Anterior cingulate cortex (tissue), 58 donors: ENCODE results near the gene ALDH7A1.
"Not testable (repeated sequence)": the region's sequence is repeated elsewhere in the genome, so short reads cannot be mapped to it uniquely, and the experiment has no call there.

Experiments
- DNase-seq, 58 donors: peaks; one replicate each; lab custom pipeline; 2025; lab: John Stamatoyannopoulos, UW

Gene ALDH7A1

DNA sequence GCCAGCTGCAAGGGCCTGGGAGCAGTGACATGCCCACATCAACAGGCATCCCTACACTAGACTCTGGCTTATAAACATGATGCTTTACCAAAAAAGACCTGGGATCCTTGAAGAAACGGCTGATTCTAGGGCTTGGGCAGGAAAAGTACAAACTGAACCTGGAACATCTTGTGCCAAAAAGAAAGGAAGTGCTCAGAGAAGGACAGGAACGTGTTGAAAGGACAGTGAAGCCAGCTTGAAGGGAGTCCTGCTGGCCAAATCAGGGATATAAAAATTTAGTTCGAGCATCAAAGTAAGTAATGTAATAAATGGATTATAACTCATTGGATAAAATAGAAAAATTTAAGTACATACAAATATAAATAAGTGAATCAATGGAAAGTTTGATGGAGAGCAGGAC, 58.1 kb downstream of the ALDH7A1 start:
- no peak for DNase-seq

DNA sequence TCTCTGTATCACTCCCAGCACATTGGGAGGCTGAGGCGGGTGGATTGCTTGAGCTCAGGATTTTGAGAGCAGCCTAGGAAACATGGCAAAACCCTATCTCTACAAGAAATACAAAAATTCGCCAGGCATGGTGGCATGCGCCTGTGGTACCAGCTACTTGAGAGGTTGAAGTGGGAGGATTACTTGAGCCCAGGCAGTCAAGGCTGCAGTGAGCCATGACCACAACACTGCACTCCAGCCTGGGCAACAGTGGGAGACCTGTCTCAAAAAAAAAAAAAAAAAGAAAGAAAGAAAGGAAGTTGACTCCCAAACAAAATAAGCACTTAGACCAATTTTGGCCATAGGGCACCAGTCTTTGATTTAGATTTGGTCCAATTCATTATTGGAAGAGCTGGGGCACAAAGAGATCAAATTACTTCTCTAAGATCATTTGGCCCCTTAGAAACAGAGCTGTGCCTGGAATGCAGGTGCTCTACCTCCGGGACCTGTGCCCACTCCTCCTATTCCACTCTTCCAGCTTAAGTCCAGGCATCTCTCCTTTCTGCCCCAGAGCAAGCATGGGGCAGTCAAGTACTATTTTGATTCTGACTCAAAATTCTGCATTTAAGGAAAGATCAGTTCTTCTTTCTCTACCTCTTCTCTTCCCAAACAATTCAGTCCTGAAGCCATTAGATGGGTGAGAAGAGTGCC, 59.0 kb downstream of the ALDH7A1 start:
- DNase-seq = no peak

DNA sequence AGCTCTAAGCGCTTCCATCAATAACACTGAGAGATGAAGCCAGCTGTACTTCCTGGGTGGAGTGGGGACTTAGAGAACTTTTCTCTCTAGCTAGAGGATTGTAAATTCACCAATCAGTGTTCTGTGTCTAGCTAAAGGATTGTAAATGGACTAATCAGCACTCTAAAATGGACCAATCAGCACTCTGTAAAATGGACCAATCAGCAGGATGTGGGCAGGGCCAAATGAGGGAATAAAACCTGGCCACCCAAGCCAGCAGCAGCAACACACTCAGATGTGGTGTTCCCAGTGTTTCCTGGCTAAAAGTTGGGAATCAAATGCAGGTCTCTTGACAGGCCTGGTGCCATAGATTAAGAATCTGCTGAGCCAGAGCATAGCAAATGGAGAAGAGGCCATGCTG, 60.5 kb downstream of the ALDH7A1 start:
- DNase-seq = no peak

DNA sequence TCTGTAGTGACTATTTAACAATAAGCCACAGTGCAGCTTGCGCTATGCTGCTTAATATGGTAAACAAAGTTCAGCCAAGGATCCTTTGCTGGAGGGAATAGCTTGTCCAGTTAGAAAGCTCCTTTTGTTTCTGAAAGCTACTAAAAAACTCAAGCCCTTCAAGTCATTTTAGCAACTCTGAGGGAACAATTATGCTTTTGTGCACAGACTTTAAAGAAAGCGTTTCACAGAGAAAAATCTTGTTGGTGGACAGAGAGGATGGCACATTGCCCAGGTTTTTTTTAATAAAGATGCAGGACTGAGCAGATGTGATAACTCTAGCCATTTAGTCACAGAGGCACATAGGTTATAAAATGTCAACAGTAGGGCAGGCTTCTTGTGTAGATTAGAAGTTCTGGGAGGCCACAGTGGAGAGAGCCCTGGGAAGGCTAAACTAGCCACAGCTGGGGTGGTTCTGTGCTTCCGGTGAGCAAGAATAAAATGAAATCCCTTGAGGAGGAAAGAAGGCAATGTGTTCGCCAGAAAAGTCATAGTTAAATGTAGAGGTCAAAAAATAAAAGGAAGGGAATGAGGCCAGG, 63.4 kb downstream of the ALDH7A1 start:
- DNase-seq = peak in 10 of 58 donors; percentile 7 to 81 (median 20)

DNA sequence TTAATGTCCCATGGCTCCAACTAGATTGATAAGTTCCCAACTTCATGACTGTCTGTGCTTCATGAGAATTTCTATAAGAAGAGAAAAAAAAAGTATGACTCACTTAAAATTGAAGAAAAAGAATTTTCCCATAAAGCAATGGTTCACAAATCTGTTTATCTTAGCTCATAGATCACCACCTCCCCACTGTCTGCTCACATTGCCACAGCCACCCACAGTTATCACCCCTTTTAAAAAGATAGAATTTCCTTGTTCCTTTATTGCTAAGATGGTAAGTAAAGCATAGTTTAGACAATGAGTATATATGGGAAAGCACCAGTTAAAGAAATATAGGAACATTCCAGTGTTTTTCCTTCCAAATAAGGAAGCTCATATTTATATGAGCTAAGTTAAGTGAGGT, 67.1 kb downstream of the ALDH7A1 start:
- no peak for DNase-seq

DNA sequence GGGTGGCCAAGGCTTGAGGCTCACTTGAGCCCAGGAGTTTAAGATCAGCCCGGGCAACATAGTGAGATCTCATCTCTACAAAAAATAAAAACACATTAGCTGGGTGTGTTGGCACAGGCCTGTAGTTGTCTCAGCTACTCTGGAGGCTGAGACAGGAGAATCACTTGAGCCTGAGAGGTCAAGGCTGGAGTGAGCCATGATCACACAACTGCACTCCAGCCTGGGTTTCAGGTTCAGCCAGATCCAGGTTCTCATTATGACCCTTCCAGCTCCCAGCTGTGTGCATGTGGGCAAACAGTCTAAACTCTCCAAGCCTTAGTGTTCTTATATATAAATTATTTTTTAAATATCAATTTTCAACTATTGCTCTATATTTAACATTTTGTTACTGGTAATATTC, 67.9 kb downstream of the ALDH7A1 start:
- no peak for DNase-seq

DNA sequence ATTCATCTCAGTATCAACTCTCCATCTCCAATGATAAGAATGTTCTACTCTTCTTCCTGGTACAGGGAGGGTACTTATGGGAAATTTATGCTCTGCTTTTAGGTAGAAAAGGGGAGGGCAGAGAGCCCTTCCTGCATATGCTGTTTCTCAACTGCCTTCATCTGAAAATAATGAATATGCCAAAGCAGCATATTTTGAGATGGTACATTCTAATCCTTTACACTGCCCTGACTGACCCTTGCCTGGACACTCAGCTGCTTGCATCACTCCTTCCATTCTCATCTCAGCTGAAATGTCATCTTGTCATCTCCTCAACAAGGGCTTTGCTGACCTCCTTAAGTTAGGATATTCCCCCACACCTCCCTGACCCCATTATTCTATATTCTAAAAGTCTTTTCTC, 68.5 kb downstream of the ALDH7A1 start:
- no peak for DNase-seq

DNA sequence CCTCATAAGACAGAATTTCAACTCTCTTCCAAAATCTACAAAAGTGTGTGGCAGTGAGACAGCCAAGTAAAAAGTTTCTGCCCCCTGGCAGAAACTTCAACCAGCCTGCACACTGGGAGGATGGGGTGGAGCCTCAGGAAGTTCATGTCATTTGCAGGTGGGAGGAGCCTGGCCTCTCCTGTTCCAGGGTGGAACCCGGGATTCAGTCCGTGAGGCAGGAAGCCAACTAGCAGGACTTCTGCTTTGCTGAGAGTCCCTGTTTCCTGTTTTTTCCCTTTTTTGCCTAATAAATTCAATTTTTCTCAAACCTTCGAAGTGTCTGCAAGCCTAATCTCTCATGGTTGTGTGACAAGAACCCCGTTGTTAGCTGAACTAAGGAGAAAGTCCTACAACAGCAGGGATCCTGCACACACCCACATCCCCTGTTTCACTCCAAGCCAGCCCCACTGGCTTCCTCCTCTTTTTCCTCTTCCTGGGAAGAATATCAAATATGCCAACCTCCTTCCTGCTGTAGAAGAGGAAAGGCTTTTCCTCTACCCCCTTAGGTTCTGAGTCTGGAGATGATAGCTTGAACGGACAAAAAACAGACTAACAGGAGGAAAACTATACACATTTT, 69.3 kb downstream of the ALDH7A1 start:
- peak in 16 of 58 donors; percentile 8 to 61 (median 26) for DNase-seq

DNA sequence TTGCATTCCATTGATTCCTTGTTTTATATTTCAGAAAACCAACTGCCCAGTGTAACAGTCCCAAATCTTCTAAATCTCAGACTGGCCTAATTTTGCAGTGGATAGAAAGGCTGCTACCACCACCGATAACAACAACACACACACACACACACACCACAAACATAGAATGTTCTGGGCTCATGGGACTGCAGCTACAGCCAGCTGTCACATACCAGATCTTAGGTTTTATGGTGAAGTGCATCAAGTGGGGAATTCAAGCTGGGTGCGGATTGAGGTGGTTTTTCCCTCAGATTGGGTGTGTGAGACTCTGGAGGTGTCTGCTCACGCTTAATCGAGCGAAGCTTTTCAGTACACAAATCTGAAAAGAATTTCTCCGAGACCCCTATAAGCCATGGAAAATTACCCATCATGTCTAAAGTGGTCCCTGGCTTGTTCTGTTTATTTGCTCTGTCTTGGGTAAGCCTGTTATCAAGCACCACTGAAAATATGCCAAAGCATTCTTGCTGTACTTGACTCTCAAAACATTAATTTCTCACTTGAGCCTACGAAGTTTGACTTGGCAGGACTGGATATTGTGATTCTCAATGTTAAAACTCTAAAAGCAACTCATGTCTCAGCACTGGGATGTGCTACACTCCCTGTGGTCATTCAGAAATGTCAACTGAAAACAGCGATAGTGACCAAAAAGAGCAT, 71.1 kb downstream of the ALDH7A1 start:
- no peak for DNase-seq

DNA sequence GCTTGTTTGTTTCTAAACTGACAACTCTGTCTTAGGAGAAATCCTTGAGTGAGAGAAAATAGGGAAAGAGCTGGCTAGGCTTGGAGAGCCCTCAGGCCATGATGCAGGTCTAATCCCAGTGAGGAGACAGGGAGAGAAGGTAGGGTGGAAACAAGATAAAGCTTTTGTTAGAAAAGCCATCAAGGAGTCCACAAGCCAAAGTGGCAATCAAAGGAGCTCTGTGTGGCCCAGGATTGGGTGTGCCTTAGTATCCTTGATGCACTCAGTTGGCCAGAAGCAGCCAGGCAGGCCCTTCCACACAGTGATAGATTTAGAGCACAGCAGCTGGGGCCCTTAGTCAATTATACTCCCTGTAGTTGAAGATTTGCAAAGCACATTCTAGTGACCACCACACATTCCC, 73.9 kb downstream of the ALDH7A1 start:
- no peak for DNase-seq

DNA sequence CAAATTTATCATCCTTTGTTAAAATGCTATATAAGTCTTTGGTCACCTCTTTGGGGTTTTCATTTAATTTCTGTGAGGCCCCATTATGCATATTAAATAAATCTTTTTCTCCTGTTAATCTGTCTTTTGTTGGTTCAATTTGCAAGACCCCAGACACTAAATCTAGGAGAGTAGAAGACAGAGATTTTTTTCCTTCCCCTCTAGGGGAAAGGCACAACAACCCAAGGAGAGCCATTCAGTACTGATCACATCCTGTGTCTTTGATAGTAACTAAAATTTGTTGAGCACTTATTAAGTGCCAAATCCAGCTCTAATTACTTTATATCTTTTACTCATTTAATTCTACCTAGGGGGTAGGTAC, 74.4 kb downstream of the ALDH7A1 start:
- no peak for DNase-seq

DNA sequence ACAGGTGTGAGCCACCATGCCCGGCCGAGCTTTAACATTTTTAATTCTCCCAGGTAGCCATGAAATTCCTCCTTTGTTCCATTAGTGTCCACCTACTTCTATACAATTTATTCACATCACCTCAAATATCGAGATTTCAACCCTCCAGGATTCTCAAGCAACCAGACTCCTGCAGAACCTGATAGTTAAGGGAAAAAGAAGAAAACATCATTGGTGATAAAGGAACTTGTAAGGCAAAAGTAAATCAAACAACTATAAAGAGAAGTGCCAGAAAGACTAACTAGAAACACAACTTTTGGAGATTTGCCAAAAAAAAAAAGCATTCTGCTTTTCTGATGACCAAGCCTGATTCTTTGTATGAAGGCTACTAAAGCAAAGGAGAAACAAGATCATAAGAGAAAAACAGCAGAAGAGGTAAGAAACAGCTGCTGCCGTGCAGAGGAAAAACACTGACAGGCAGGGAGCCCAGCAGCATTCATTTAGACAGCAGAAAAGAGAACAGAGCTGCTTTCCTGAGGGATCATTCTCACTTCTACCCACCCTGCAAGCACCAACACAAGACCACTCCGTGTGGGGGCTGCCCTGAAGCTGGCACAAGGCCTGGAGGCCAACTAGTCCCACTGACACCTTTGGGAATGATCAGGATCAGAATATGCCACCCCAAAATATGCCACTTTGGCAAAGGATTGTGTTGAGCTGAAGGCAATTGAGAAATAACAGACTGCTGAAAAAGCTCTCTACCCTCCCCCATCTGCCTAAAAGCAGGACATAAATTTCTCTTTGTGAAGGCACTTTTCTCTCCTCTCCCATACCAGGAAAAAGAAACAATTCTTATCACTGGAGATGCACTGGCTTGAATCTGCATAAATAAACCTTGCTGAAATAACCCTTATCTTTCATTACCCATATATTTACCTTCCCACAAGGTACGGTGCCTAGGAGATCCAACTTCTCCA, 75.1 kb downstream of the ALDH7A1 start:
- peak in 23 of 58 donors; percentile 6 to 61 (median 28) for DNase-seq

DNA sequence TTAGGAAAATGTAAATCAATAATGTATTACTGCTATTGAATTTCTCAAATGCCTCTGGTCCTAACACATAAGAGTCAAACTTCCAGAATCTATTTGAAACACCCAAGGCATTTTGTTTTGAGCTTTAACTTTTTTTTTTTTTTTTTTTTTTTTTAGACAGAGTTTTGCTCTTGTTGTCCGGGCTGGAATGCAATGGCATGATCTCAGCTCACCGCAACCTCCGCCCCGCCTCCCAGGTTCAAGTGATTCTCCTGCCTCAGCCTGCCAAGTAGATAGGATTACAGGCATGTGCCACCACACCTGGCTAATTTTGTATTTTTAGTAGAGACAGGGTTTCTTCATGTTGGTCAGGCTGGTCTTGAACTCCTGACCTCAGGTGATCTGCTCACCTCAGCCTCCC, 75.8 kb downstream of the ALDH7A1 start:
- DNase-seq = not testable (repeated sequence)

DNA sequence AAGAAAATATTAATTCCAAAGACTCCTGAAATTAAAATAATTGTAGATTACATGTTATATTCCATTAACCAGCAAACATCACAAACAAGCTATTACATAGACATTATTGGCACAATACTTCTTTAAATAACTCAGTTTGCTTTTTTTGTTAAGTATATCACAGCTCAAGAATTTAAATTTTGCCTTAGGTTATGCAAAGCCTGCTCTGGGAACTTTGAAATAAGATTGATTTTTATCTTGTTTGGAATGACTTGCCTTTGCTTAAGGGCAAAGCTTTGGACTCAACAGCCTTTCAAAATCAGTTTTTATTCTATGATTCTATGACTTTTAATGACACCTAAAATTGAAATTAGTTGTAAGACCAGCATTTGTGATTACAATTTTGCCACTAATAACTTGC, 78.2 kb downstream of the ALDH7A1 start:
- no peak for DNase-seq

DNA sequence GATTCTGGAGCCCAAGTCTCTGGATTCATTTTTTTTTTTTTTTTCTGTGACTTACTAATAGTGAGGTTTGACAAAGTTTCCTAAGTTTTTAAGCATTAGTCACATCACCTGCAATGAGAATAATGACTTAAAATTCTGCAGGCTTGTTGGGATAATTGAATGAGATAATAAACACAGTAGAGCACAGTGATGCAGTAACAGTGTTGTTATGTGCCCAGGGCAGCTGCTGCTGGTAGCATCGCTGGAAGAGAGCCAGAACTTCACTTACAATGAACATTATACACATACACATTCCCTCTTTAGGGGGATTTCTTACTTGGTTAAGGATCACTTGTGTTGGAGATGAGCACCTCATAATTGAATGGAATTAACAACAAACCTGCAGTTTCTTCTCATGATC, 78.9 kb downstream of the ALDH7A1 start:
- DNase-seq = peak in 6 of 58 donors; percentile 5 to 65 (median 28)

DNA sequence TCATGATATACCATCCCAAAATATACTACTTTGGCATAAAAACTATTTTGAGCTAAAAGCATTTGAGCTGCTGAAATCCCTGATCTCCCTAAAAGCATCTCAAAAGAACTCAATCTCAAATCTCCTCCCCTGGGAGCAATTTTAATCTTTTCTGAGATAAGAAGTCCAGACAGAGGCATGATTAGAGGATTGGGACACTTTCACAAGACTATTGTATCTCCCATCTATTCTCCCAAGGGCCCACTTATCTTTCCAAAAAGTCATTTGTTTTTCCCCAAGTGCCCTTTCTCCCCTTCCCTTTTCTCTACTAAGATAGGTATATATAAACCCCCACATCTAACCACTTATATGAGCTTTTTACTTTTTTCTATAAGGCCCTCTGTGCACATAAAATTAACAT, 79.7 kb downstream of the ALDH7A1 start:
- no peak for DNase-seq

DNA sequence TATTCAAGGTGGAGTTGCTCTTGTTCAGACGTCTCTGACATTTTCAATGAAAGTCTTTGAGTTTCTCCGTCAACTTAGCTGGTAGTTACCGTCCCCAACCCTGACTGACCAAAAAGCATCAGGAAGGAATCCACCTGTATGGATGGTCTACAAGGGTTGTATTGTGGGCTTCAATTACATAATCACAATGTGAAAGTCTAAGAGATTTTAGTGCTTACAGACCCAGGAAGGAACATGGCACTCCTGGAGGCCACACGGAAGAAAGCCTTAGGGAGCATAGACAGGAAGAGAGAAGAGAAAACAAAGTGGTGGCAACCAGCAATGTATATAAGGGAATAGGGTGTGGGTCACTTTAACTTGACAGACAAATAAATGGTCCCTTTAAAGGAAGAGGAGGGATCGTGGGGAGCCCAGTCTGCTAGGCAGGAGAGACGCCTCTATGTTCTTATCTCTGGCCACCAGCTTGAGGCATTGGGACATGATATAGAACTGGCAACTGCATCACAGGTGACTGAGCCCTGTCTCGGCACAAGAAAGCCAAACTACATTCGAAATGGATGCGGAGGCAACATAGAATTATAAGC, 80.4 kb downstream of the ALDH7A1 start:
- no peak for DNase-seq

DNA sequence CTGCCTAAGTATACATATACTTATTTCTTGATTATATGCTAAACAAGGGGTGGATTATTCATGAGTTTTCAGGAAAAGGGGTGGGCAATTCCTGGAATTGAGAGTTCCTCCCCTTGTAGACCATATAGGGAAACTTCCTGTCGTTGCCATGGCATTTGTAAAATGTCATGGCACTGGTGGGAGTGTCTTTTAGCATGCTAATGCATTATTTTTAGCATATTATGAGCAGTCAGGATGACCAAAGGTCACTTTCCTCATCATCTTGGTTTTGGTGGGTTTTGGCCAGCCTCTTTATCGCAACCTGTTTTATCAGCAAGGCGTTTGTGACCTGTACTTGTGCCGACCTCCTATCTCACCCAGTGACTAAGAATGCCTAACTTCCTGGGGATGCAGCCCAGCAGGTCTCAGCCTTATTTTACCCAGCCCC, 80.9 kb downstream of the ALDH7A1 start:
- DNase-seq = no peak

DNA sequence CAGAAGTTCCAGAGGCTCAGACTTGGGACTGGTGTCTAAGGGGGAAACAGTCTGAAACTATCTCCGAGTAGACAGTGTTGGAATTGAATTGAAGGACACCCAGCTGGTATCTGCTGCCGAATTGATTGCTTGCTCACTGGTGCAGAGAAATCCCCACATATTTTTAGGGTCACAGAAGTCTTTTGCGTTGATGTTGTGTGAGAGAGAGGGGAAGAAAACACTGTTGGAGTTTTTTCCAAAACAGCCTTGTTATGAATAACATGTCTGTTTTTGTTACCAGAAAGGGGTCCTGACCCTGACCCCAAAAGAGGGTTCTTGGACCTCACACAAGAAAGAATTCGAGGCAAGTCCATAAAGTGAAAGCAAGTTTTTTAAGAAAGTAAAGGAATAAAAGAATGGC, 81.3 kb downstream of the ALDH7A1 start:
- no peak for DNase-seq

DNA sequence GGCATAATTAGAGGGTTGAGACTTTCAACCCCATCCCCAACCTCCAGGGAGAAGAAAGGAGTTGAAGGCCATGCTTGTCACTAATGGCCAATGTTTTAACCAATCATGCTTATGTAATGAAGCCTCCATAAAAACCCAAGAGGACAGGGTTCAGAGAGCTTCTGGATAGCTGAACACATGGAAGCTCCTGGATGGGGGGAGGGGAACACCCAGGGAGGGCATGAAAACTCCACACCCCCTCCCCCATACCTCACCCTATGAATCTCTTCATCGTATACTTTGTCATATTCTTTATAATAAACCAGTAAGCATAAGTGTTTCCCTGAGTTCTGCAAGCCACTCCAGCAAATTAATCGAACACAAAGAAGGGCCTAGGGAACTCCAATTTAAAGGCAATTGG, 81.7 kb downstream of the ALDH7A1 start:
- no peak for DNase-seq
